ENCODE measurements around the gene OSBPL5.

OSBPL5 gene

GRCh38 chr11:3095712-3096361 is 69.3 kb downstream of the OSBPL5 start:
- Histone ChIP-seq H3K36me3 (ENCODE audit: insufficient read depth, low read length) (peaks cover 5% of the 10 kb centered on the region; the same call in 1 of the 2 replicates), H3K4me3 (ENCODE audit: low read length, poor library complexity, severe bottlenecking) (no peak overlapping the region), H3K27me3 (ENCODE audit: insufficient read depth, low read length, poor library complexity, severe bottlenecking) (no peaks in the 10 kb centered on the region), H3K79me2 (ENCODE audit: insufficient read depth, low read length) (no peaks in the 10 kb centered on the region), H3F3A (ENCODE audit: low read depth) (no peaks in the 10 kb centered on the region), H3K4me1 (ENCODE audit: insufficient read depth, low read length, poor library complexity, severe bottlenecking) (no peaks in the 10 kb centered on the region), H3K9me3 (ENCODE audit: insufficient read depth, low read depth, low read length) (no peaks in the 10 kb centered on the region), H2AFZ (ENCODE audit: low read length) (no peak overlapping the region), H3K9ac (ENCODE audit: low read depth, low read length, poor library complexity, severe bottlenecking) (no peak overlapping the region), H3K4me2 (ENCODE audit: low read depth, low read length, poor library complexity, severe bottlenecking) (no peak overlapping the region), H4K20me1 (ENCODE audit: insufficient read depth, low read length, poor library complexity, severe bottlenecking) (no peaks in the 10 kb centered on the region), H3K9me2 (replicated peaks; ENCODE audit: low read depth, low read length) (no peaks in the 10 kb centered on the region)
- TF ChIP-seq EZH2phosphoT487 (IDR thresholded peaks at IDR 0.05; ENCODE audit: borderline replicate concordance) (no peak), CTCF (conservative IDR thresholded peaks at IDR 0.05; ENCODE audit: low read length) (no peak)

- Histone ChIP-seq H3K4me2 (ENCODE audit: low read depth, low read length, poor library complexity, severe bottlenecking) (no peak overlapping the region), H3K27me3 (ENCODE audit: insufficient read depth, low read length, poor library complexity, severe bottlenecking) (no peaks in the 10 kb centered on the region), H3K9me2 (replicated peaks; ENCODE audit: low read depth, low read length) (no peaks in the 10 kb centered on the region), H3F3A (ENCODE audit: low read depth) (no peaks in the 10 kb centered on the region), H3K79me2 (ENCODE audit: insufficient read depth, low read length) (no peaks in the 10 kb centered on the region), H3K4me3 (ENCODE audit: low read length, poor library complexity, severe bottlenecking) (no peak overlapping the region), H3K4me1 (ENCODE audit: insufficient read depth, low read length, poor library complexity, severe bottlenecking) (no peaks in the 10 kb centered on the region), H3K9me3 (ENCODE audit: insufficient read depth, low read depth, low read length) (no peaks in the 10 kb centered on the region), H4K20me1 (ENCODE audit: insufficient read depth, low read length, poor library complexity, severe bottlenecking) (no peaks in the 10 kb centered on the region), H3K36me3 (ENCODE audit: insufficient read depth, low read length) (peaks cover 5% of the 10 kb centered on the region; the same call in 1 of the 2 replicates), H2AFZ (ENCODE audit: low read length) (no peak overlapping the region), H3K9ac (ENCODE audit: low read depth, low read length, poor library complexity, severe bottlenecking) (no peak overlapping the region)
- TF ChIP-seq EZH2phosphoT487 (IDR thresholded peaks at IDR 0.05; ENCODE audit: borderline replicate concordance): no peak
- no peak for TF ChIP-seq CTCF (conservative IDR thresholded peaks at IDR 0.05; ENCODE audit: low read length)
Observed at GRCh38 chr11:3094223-3094824, 70.8 kb downstream of the OSBPL5 start.

- H3K9me2 ChIP-seq (replicated peaks; ENCODE audit: low read depth, low read length): no peaks in the 10 kb centered on the region
- H3K36me3 ChIP-seq (ENCODE audit: insufficient read depth, low read length): no peaks in the 10 kb centered on the region; the same call in 1 of the 2 replicates
- no peak overlapping the region for H3K4me3 ChIP-seq (ENCODE audit: low read length, poor library complexity, severe bottlenecking)
- no peaks in the 10 kb centered on the region for H3K79me2 ChIP-seq (ENCODE audit: insufficient read depth, low read length)
- TF ChIP-seq EZH2phosphoT487 (IDR thresholded peaks at IDR 0.05; ENCODE audit: borderline replicate concordance): no peak
- no peak for TF ChIP-seq CTCF (conservative IDR thresholded peaks at IDR 0.05; ENCODE audit: low read length)
- no peaks in the 10 kb centered on the region for H3F3A ChIP-seq (ENCODE audit: low read depth)
- no peak overlapping the region for H3K4me2 ChIP-seq (ENCODE audit: low read depth, low read length, poor library complexity, severe bottlenecking)
- no peak overlapping the region for H2AFZ ChIP-seq (ENCODE audit: low read length)
- H3K4me1 ChIP-seq (ENCODE audit: insufficient read depth, low read length, poor library complexity, severe bottlenecking): no peaks in the 10 kb centered on the region
- no peak overlapping the region for H3K9ac ChIP-seq (ENCODE audit: low read depth, low read length, poor library complexity, severe bottlenecking)
- no peaks in the 10 kb centered on the region for H3K9me3 ChIP-seq (ENCODE audit: insufficient read depth, low read depth, low read length)
- no peaks in the 10 kb centered on the region for H3K27me3 ChIP-seq (ENCODE audit: insufficient read depth, low read length, poor library complexity, severe bottlenecking)
- H4K20me1 ChIP-seq (ENCODE audit: insufficient read depth, low read length, poor library complexity, severe bottlenecking): no peaks in the 10 kb centered on the region
Observed at GRCh38 chr11:3093281-3094191, 71.6 kb downstream of the OSBPL5 start.

Measured in Loucy (cell line).